ENCODE results near the gene PLSCR1.
A peak's percentile ranks its signal among the peaks of the same experiment; 100 is the strongest.

PLSCR1 gene

GRCh38 chr3:146550743-146551510 is 6.5 kb upstream of the PLSCR1 start:
- H3K9ac ChIP-seq (ENCODE audit: low read depth in 1 of 2, low read length in 2 of 2), result no peak overlapping the region
- H3K4me3 ChIP-seq (ENCODE audit: low read length in 2 of 2), result no peak overlapping the region
- H3K36me3 ChIP-seq (ENCODE audit: control insufficient read depth in 2 of 2, insufficient read depth in 2 of 2, low read length in 2 of 2), result no peaks in the 10 kb centered on the region
- no peak overlapping the region for H3K27ac ChIP-seq (ENCODE audit: low read depth in 2 of 2, low read length in 2 of 2)
- no peaks in the 10 kb centered on the region for H3K27me3 ChIP-seq (ENCODE audit: control insufficient read depth in 2 of 2, insufficient read depth in 2 of 2, low read length in 2 of 2)
- peaks cover 0 to 3% of the 10 kb centered on the region in 2 donors for H3K4me1 ChIP-seq (ENCODE audit: control insufficient read depth in 2 of 2, insufficient read depth in 2 of 2, low read length in 2 of 2)
- H3K9me3 ChIP-seq (ENCODE audit: control insufficient read depth in 2 of 2, low read length in 2 of 2), result no peaks in the 10 kb centered on the region

- H3K4me3 ChIP-seq (ENCODE audit: low read length in 2 of 2), result peak overlapping the region in 1 of 2 donors; percentile 2
- H3K9ac ChIP-seq (ENCODE audit: low read depth in 1 of 2, low read length in 2 of 2), result no peak overlapping the region
- H3K36me3 ChIP-seq (ENCODE audit: control insufficient read depth in 2 of 2, insufficient read depth in 2 of 2, low read length in 2 of 2), result no peaks in the 10 kb centered on the region
- no peak overlapping the region for H3K27ac ChIP-seq (ENCODE audit: low read depth in 2 of 2, low read length in 2 of 2)
- no peaks in the 10 kb centered on the region for H3K9me3 ChIP-seq (ENCODE audit: control insufficient read depth in 2 of 2, low read length in 2 of 2)
- H3K4me1 ChIP-seq (ENCODE audit: control insufficient read depth in 2 of 2, insufficient read depth in 2 of 2, low read length in 2 of 2), result peaks cover 0 to 3% of the 10 kb centered on the region in 2 donors
- H3K27me3 ChIP-seq (ENCODE audit: control insufficient read depth in 2 of 2, insufficient read depth in 2 of 2, low read length in 2 of 2), result no peaks in the 10 kb centered on the region
Measured at GRCh38 chr3:146550070-146550615, 5.7 kb upstream of the PLSCR1 start.

- no peak overlapping the region for H3K4me3 ChIP-seq (ENCODE audit: low read length in 2 of 2)
- peaks cover 6 to 13% of the 10 kb centered on the region in 2 donors for H3K4me1 ChIP-seq (ENCODE audit: control insufficient read depth in 2 of 2, insufficient read depth in 2 of 2, low read length in 2 of 2)
- H3K27me3 ChIP-seq (ENCODE audit: control insufficient read depth in 2 of 2, insufficient read depth in 2 of 2, low read length in 2 of 2), result no peaks in the 10 kb centered on the region
- H3K9ac ChIP-seq (ENCODE audit: low read depth in 1 of 2, low read length in 2 of 2), result no peak overlapping the region
- H3K36me3 ChIP-seq (ENCODE audit: control insufficient read depth in 2 of 2, insufficient read depth in 2 of 2, low read length in 2 of 2), result no peaks in the 10 kb centered on the region
- H3K27ac ChIP-seq (ENCODE audit: low read depth in 2 of 2, low read length in 2 of 2), result no peak overlapping the region
- H3K9me3 ChIP-seq (ENCODE audit: control insufficient read depth in 2 of 2, low read length in 2 of 2), result no peaks in the 10 kb centered on the region
Measured at GRCh38 chr3:146547235-146547835, 2.9 kb upstream of the PLSCR1 start.

GRCh38 chr3:146546366-146546965 is 2.1 kb upstream of the PLSCR1 start:
- H3K9ac ChIP-seq (ENCODE audit: low read depth in 1 of 2, low read length in 2 of 2), result no peak overlapping the region
- no peaks in the 10 kb centered on the region for H3K9me3 ChIP-seq (ENCODE audit: control insufficient read depth in 2 of 2, low read length in 2 of 2)
- H3K4me3 ChIP-seq (ENCODE audit: low read length in 2 of 2), result no peak overlapping the region
- no peaks in the 10 kb centered on the region for H3K36me3 ChIP-seq (ENCODE audit: control insufficient read depth in 2 of 2, insufficient read depth in 2 of 2, low read length in 2 of 2)
- peaks cover 9 to 20% of the 10 kb centered on the region in 2 donors for H3K4me1 ChIP-seq (ENCODE audit: control insufficient read depth in 2 of 2, insufficient read depth in 2 of 2, low read length in 2 of 2)
- H3K27ac ChIP-seq (ENCODE audit: low read depth in 2 of 2, low read length in 2 of 2), result no peak overlapping the region
- H3K27me3 ChIP-seq (ENCODE audit: control insufficient read depth in 2 of 2, insufficient read depth in 2 of 2, low read length in 2 of 2), result no peaks in the 10 kb centered on the region

- no peaks in the 10 kb centered on the region for H3K9me3 ChIP-seq (ENCODE audit: control insufficient read depth in 2 of 2, low read length in 2 of 2)
- H3K36me3 ChIP-seq (ENCODE audit: control insufficient read depth in 2 of 2, insufficient read depth in 2 of 2, low read length in 2 of 2), result no peaks in the 10 kb centered on the region
- no peaks in the 10 kb centered on the region for H3K27me3 ChIP-seq (ENCODE audit: control insufficient read depth in 2 of 2, insufficient read depth in 2 of 2, low read length in 2 of 2)
- H3K27ac ChIP-seq (ENCODE audit: low read depth in 2 of 2, low read length in 2 of 2), result peak overlapping the region; percentile 96 to 98
- H3K9ac ChIP-seq (ENCODE audit: low read depth in 1 of 2, low read length in 2 of 2), result peak overlapping the region; percentile 91 to 98
- H3K4me1 ChIP-seq (ENCODE audit: control insufficient read depth in 2 of 2, insufficient read depth in 2 of 2, low read length in 2 of 2), result peaks cover 22 to 29% of the 10 kb centered on the region in 2 donors
- H3K4me3 ChIP-seq (ENCODE audit: low read length in 2 of 2), result peak overlapping the region; percentile 91 to 92
Measured at GRCh38 chr3:146544929-146545528, 622 bp upstream of the PLSCR1 start.

- H3K4me1 ChIP-seq (ENCODE audit: control insufficient read depth in 2 of 2, insufficient read depth in 2 of 2, low read length in 2 of 2), result peaks cover 29 to 36% of the 10 kb centered on the region in 2 donors
- peak overlapping the region; percentile 96 to 98 for H3K27ac ChIP-seq (ENCODE audit: low read depth in 2 of 2, low read length in 2 of 2)
- no peaks in the 10 kb centered on the region for H3K9me3 ChIP-seq (ENCODE audit: control insufficient read depth in 2 of 2, low read length in 2 of 2)
- H3K36me3 ChIP-seq (ENCODE audit: control insufficient read depth in 2 of 2, insufficient read depth in 2 of 2, low read length in 2 of 2), result peaks cover 2% of the 10 kb centered on the region in 2 donors
- peak overlapping the region; percentile 91 to 92 for H3K4me3 ChIP-seq (ENCODE audit: low read length in 2 of 2)
- H3K9ac ChIP-seq (ENCODE audit: low read depth in 1 of 2, low read length in 2 of 2), result peak overlapping the region; percentile 91 to 98
- H3K27me3 ChIP-seq (ENCODE audit: control insufficient read depth in 2 of 2, insufficient read depth in 2 of 2, low read length in 2 of 2), result no peaks in the 10 kb centered on the region
Measured at GRCh38 chr3:146543461-146544001, 876 bp downstream of the PLSCR1 start.

- no peaks in the 10 kb centered on the region for H3K9me3 ChIP-seq (ENCODE audit: control insufficient read depth in 2 of 2, low read length in 2 of 2)
- peak overlapping the region; percentile 91 to 98 for H3K9ac ChIP-seq (ENCODE audit: low read depth in 1 of 2, low read length in 2 of 2)
- peaks cover 2% of the 10 kb centered on the region in 2 donors for H3K36me3 ChIP-seq (ENCODE audit: control insufficient read depth in 2 of 2, insufficient read depth in 2 of 2, low read length in 2 of 2)
- H3K4me3 ChIP-seq (ENCODE audit: low read length in 2 of 2), result peak overlapping the region; percentile 91 to 92
- H3K27me3 ChIP-seq (ENCODE audit: control insufficient read depth in 2 of 2, insufficient read depth in 2 of 2, low read length in 2 of 2), result no peaks in the 10 kb centered on the region
- peaks cover 29 to 36% of the 10 kb centered on the region in 2 donors for H3K4me1 ChIP-seq (ENCODE audit: control insufficient read depth in 2 of 2, insufficient read depth in 2 of 2, low read length in 2 of 2)
- peak overlapping the region; percentile 96 to 98 for H3K27ac ChIP-seq (ENCODE audit: low read depth in 2 of 2, low read length in 2 of 2)
Measured at GRCh38 chr3:146542978-146543377, 1.4 kb downstream of the PLSCR1 start.

- Histone ChIP-seq H3K27me3 (ENCODE audit: control insufficient read depth in 2 of 2, insufficient read depth in 2 of 2, low read length in 2 of 2) (no peaks in the 10 kb centered on the region), H3K4me1 (ENCODE audit: control insufficient read depth in 2 of 2, insufficient read depth in 2 of 2, low read length in 2 of 2) (peaks cover 29 to 36% of the 10 kb centered on the region in 2 donors), H3K27ac (ENCODE audit: low read depth in 2 of 2, low read length in 2 of 2) (peak overlapping the region; percentile 7 to 41), H3K9me3 (ENCODE audit: control insufficient read depth in 2 of 2, low read length in 2 of 2) (no peaks in the 10 kb centered on the region), H3K36me3 (ENCODE audit: control insufficient read depth in 2 of 2, insufficient read depth in 2 of 2, low read length in 2 of 2) (peaks cover 2% of the 10 kb centered on the region in 2 donors), H3K9ac (ENCODE audit: low read depth in 1 of 2, low read length in 2 of 2) (no peak overlapping the region), H3K4me3 (ENCODE audit: low read length in 2 of 2) (peak overlapping the region; percentile 38 to 91)
Measured at GRCh38 chr3:146542179-146542578, 2.2 kb downstream of the PLSCR1 start.

- H3K27me3 ChIP-seq (ENCODE audit: control insufficient read depth in 2 of 2, insufficient read depth in 2 of 2, low read length in 2 of 2), result no peaks in the 10 kb centered on the region
- peak overlapping the region in 1 of 2 donors; percentile 40 for H3K27ac ChIP-seq (ENCODE audit: low read depth in 2 of 2, low read length in 2 of 2)
- H3K9me3 ChIP-seq (ENCODE audit: control insufficient read depth in 2 of 2, low read length in 2 of 2), result no peaks in the 10 kb centered on the region
- H3K36me3 ChIP-seq (ENCODE audit: control insufficient read depth in 2 of 2, insufficient read depth in 2 of 2, low read length in 2 of 2), result peaks cover 2% of the 10 kb centered on the region in 2 donors
- peak overlapping the region in 1 of 2 donors; percentile 91 for H3K4me3 ChIP-seq (ENCODE audit: low read length in 2 of 2)
- peaks cover 29 to 36% of the 10 kb centered on the region in 2 donors for H3K4me1 ChIP-seq (ENCODE audit: control insufficient read depth in 2 of 2, insufficient read depth in 2 of 2, low read length in 2 of 2)
- no peak overlapping the region for H3K9ac ChIP-seq (ENCODE audit: low read depth in 1 of 2, low read length in 2 of 2)
Measured at GRCh38 chr3:146540978-146541377, 3.4 kb downstream of the PLSCR1 start.
